ENCODE measurements around the gene SLC35G3. TPM values are rescaled to one million over a fixed set of nuclear protein-coding genes. Genes with fewer than 3 reads are reported as not detected.

Gene SLC35G3
- polyA plus RNA-seq, 1 of the 3 experiments (the other 2 are of a cell fraction), result not detected

DNA sequence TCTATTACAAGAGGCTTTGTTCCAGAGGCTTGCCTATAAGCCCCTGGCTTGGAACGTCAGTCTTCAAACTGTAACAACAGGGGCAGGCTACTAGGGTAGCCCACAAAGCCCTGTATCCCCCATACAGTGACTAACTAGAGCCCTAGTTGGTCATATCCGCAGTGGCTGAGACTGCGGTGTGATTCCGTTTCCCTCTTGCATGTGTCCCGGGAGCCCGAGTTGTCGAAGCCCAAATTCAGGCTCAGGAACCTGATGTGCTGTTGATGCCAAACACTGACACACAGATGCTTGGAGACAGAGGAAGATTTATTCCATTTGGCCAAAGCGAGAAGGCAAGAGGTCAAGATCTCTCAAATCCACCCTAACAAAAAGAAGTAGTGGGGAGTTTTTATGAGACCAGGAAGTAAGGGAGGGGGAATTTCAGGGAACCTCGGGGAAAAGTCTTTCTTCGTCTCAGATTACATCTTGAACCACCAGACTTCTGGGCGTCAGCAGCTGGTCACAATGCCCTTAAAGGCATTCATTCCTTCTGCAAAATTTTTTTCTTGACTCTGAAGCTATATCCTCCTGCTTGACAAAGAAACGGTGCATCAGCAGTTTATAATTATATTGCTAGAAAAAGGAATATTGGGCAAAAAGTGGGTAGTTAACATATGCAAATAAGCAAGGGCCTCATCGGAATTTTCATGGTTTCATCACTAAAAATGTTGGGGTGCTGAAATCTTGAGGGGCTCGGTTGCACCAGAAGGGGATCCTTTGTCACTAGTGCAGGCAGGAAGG is 49.6 kb upstream of the SLC35G3 start (continued):
- no peak for TF ChIP-seq USF2 (IDR thresholded peaks at IDR 0.05; ENCODE audit: borderline replicate concordance, low read depth, low read length)
- TF ChIP-seq TAF1 (IDR thresholded peaks at IDR 0.05; ENCODE audit: borderline replicate concordance, low read depth, low read length), result no peak
- no peak for TF ChIP-seq GABPA (IDR thresholded peaks at IDR 0.05; ENCODE audit: low read depth)
- TF ChIP-seq YY1 (IDR thresholded peaks at IDR 0.05; ENCODE audit: low read depth), result no peak
- TF ChIP-seq SMC3 (IDR thresholded peaks at IDR 0.05; ENCODE audit: low read depth, low read length), result no peak
- no peak for TF ChIP-seq ZBTB33 (IDR thresholded peaks at IDR 0.05; ENCODE audit: borderline replicate concordance, low read depth)
- TF ChIP-seq PBX3 (IDR thresholded peaks at IDR 0.05), result peak; percentile 39; the same call in 1 of the 2 replicates
- no peak for TF ChIP-seq NRF1 (IDR thresholded peaks at IDR 0.05; ENCODE audit: low read depth, low read length)
- no peak for TF ChIP-seq POLR2AphosphoS5 (IDR thresholded peaks at IDR 0.05; ENCODE audit: low read depth, low read length)
- no peak for TF ChIP-seq TEAD4 (IDR thresholded peaks at IDR 0.05; ENCODE audit: borderline replicate concordance, insufficient read depth)
- peak; percentile 29 for TF ChIP-seq TCF12 (IDR thresholded peaks at IDR 0.05)
- TF ChIP-seq NFIC (IDR thresholded peaks at IDR 0.05; ENCODE audit: borderline replicate concordance), result 0 out of 2 replicates have a peak, but pooled peaks have one; percentile 13
- TF ChIP-seq FOXJ3 (CRISPR knock-in tag; IDR thresholded peaks at IDR 0.05), result no peak
- TF ChIP-seq, protein P1, sequence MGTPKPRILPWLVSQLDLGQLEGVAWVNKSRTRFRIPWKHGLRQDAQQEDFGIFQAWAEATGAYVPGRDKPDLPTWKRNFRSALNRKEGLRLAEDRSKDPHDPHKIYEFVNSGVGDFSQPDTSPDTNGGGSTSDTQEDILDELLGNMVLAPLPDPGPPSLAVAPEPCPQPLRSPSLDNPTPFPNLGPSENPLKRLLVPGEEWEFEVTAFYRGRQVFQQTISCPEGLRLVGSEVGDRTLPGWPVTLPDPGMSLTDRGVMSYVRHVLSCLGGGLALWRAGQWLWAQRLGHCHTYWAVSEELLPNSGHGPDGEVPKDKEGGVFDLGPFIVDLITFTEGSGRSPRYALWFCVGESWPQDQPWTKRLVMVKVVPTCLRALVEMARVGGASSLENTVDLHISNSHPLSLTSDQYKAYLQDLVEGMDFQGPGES (IDR thresholded peaks at IDR 0.05; ENCODE audit: low read depth, low read length), result no peak
